ENCODE measurements around the gene WLS. TPM values are rescaled to one million over a fixed set of nuclear protein-coding genes. Genes with fewer than 3 reads are reported as not detected.

Gene WLS
- total RNA-seq, 8 experiments from 2014 or later = 13.4 to 430 (median 75.4) TPM

DNA sequence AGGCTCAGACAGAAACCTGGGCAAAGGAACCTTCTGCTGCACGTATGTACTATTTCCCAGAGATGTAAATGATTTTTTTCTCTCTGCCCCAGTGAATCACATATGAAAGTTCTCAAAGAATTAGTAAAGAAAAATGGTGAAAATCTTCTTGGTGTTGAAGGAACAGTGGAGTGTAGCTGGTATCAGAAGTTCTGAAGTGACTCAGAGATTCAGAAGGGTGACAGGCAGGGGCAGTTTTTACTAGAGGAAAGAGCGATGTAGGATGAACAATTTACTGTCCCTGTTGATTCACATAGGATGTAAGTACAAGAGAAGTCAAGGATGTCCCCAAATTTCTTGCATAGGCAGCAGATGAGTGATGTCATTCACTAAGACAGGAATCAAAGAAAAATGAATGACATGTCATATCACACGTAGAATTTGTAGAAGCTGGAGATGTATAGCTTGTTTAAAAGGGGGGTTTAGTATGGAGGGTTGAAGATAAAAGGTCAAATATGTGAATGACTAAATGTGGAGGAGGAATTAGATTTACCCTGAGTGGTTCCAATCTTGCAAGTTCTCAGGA lies 26.4 kb downstream of the WLS start:
- no peak overlapping the region for H3K4me3 ChIP-seq
- no peak overlapping the region for H3K27ac ChIP-seq
- in situ Hi-C loops (cut with MboI; ENCODE audit: low pct_unique_long_range_greater_than_20kb in 2 of 9, low sequenced_read_pairs in 9 of 9, unreplicated experiment in 9 of 9) = no loop called here
- no peak for ATAC-seq (replicated peaks in 6 of 8)
- H3K4me1 ChIP-seq (replicated peaks in 1 of 2) = peaks cover 0 to 3% of the 10 kb centered on the region in 2 donors
- WGBS, 10 experiments = 78 to 100% (median 92%) methylated on average over 1 to 3 of the region's 3 CpGs

DNA sequence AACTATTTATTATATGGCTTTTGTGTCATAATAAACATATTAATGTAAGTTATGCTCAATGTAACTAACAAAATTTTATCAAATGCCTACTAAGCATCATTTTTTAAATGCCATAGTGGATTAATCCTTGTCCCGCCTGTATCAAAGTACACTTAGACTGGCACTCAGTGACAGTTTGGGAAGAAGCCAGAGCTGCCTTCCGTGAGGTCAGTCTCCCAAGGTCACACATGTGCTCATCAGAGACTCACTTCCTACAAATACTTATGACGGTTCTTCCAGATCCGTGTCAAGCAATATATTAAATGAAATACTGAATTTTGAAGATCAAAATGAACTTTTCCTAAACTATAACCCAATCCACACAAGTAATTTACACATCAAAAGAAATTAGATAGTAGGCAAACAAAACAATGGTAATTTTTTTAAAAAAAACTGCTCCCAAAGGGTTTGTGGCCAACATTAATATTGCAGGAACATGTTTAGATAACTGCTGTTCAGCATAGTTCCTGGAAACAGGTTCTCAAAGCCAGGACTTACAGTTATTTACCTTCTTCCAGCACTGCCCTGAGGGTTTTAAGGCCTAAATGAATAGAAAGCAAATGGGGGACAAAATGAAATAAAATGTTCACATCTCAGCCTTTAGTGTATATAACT lies 27.2 kb downstream of the WLS start:
- no peaks in the 10 kb centered on the region for H3K4me1 ChIP-seq (replicated peaks in 1 of 2)
- ATAC-seq (replicated peaks in 6 of 8) = peak in 3 of 8 experiments; percentile 31 to 74 (median 49)
- no peak overlapping the region for H3K4me3 ChIP-seq
- no peak overlapping the region for H3K27ac ChIP-seq
- 80 to 100% (median 98%) methylated on average over 1 to 4 of the region's 4 CpGs; no CpG with 5 or more reads in 2 of the 10 experiments for WGBS, 10 experiments
- in situ Hi-C loops (cut with MboI; ENCODE audit: low pct_unique_long_range_greater_than_20kb in 2 of 9, low sequenced_read_pairs in 9 of 9, unreplicated experiment in 9 of 9) = no loop called here

GRCh38 chr1:68202239-68202832 lies 30.0 kb downstream of the WLS start:
- H3K27ac ChIP-seq = no peak overlapping the region
- H3K4me1 ChIP-seq (replicated peaks in 1 of 2) = no peaks in the 10 kb centered on the region
- ATAC-seq (replicated peaks in 6 of 8) = no peak
- 0 to 100% (median 93%) methylated on average over 1 to 5 of the region's 5 CpGs for WGBS, 10 experiments
- H3K4me3 ChIP-seq = no peak overlapping the region
- in situ Hi-C loops (cut with MboI; ENCODE audit: low pct_unique_long_range_greater_than_20kb in 2 of 9, low sequenced_read_pairs in 9 of 9, unreplicated experiment in 9 of 9) = no loop called here

DNA sequence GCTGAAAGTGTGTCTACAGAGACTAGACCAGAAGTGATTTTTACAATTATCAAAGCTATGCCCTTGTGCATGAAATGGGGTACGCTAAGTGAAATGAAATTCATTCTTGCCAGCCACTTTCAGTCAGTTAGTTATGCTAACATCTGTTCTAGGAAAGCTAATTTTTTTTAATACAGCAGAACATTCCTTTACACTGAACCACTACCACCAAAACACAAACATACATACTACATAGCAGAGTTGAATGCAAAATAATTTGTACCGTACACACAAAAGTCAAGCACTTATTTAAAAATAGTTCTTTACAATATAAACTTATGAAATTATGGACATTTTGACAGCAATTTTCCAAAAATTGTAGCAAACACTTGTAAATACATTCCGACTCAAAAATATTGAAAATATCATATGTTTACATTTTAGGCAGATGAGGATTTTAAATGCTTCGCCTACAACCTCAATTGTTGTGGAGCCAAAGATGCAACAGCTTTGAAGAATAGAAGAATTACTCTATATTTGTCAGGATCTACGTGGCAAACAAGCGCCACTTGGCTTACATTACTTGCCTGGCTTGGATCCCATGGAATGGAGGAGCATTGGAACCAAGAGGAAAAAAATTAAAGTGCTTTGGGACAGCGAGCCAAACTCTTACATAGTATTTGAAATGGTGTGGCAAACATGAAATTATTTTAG lies 30.6 kb downstream of the WLS start:
- ATAC-seq (replicated peaks in 6 of 8) = no peak
- Histone ChIP-seq H3K4me1 (replicated peaks in 1 of 2) (no peaks in the 10 kb centered on the region), H3K4me3 (no peak overlapping the region), H3K27ac (no peak overlapping the region)
- in situ Hi-C loops (cut with MboI; ENCODE audit: low pct_unique_long_range_greater_than_20kb in 2 of 9, low sequenced_read_pairs in 9 of 9, unreplicated experiment in 9 of 9) = no loop called here
- 24 to 96% (median 91%) methylated on average over 3 to 7 of the region's 7 CpGs for WGBS, 10 experiments

GRCh38 chr1:68199603-68200002 lies 32.7 kb downstream of the WLS start:
- in situ Hi-C loops (cut with MboI; ENCODE audit: low pct_unique_long_range_greater_than_20kb in 2 of 9, low sequenced_read_pairs in 9 of 9, unreplicated experiment in 9 of 9) = no loop called here
- 70 to 100% (median 93%) methylated on average over 1 to 2 of the region's 2 CpGs; no CpG with 5 or more reads in 2 of the 10 experiments for WGBS, 10 experiments

GRCh38 chr1:68198752-68199151 lies 33.6 kb downstream of the WLS start:
- H3K27ac ChIP-seq = no peak overlapping the region
- ATAC-seq (replicated peaks in 6 of 8) = peak in 2 of 8 experiments; percentile 26 to 53
- in situ Hi-C loops (cut with MboI; ENCODE audit: low pct_unique_long_range_greater_than_20kb in 2 of 9, low sequenced_read_pairs in 9 of 9, unreplicated experiment in 9 of 9) = no loop called here
- no peak overlapping the region for H3K4me3 ChIP-seq
- no peaks in the 10 kb centered on the region for H3K4me1 ChIP-seq (replicated peaks in 1 of 2)
- WGBS, 10 experiments = 0 to 100% (median 86%) methylated on average over 1 to 2 of the region's 2 CpGs

More at GRCh38 chr1:68199603-68200002, 32.7 kb downstream of the WLS start:
- Histone ChIP-seq H3K4me1 (replicated peaks in 1 of 2) (no peaks in the 10 kb centered on the region), H3K4me3 (no peak overlapping the region), H3K27ac (no peak overlapping the region)
- ATAC-seq (replicated peaks in 6 of 8) = no peak

DNA sequence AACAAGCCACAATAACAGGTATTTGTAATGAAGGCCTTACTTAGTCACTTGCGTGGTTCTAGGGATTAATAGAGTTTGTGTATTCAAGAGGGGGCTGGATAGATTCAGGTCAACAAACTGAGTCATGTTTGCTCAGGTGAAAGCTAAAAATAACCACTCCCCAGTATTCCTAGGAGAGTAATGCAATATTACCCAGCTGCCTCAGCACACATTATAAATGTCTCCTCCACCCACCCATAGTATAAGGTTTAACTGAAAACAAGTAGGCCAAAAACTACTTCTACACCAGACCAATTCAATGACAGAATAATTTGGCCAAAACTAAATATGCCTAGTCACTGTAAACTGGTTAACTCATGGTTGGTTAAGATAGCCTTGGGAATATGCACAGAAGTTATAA lies 34.4 kb downstream of the WLS start:
- peak in 7 of 8 experiments; percentile 31 to 95 (median 64) for ATAC-seq (replicated peaks in 6 of 8)
- in situ Hi-C loops (cut with MboI; ENCODE audit: low pct_unique_long_range_greater_than_20kb in 2 of 9, low sequenced_read_pairs in 9 of 9, unreplicated experiment in 9 of 9) = no loop called here

DNA sequence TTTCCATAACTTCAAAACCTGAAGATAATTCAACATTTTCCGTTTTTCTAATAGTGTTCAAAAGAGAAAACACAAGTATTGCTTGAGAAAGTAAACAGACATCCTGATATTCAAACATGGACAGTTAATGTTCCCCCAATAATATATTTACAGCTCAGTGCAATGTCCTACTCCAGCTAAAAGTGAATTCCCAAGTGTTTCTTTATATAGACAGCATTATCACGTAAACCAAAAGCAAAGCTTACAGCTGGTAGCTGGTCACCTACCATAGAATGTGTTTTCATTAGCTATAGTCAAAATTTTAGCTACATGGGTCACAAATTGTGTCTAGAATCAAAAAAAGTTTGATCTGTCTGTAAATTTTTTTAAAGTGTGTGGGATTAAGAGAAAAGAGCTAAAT lies 34.9 kb downstream of the WLS start:
- H3K4me3 ChIP-seq = no peak overlapping the region
- peak in 1 of 8 experiments; percentile 53 for ATAC-seq (replicated peaks in 6 of 8)
- WGBS, 10 experiments = 56 to 100% (median 91%) methylated on average over 1 to 2 of the region's 2 CpGs
- H3K4me1 ChIP-seq (replicated peaks in 1 of 2) = no peaks in the 10 kb centered on the region
- no peak overlapping the region for H3K27ac ChIP-seq
- in situ Hi-C loops (cut with MboI; ENCODE audit: low pct_unique_long_range_greater_than_20kb in 2 of 9, low sequenced_read_pairs in 9 of 9, unreplicated experiment in 9 of 9) = no loop called here

More for the DNA sequence above, 34.4 kb downstream of the WLS start:
- H3K27ac ChIP-seq = no peak overlapping the region
- no peak overlapping the region for H3K4me3 ChIP-seq
- 57 to 100% (median 91%) methylated on average over 1 of the region's 1 CpG; no CpG with 5 or more reads in 4 of the 10 experiments for whole genome bisulfite sequencing, 10 experiments
- no peaks in the 10 kb centered on the region for H3K4me1 ChIP-seq (replicated peaks in 1 of 2)

- in situ Hi-C loops (cut with MboI; ENCODE audit: low pct_unique_long_range_greater_than_20kb in 2 of 9, low sequenced_read_pairs in 9 of 9, unreplicated experiment in 9 of 9) = no loop called here
- WGBS, 10 experiments = 0 to 97% (median 75%) methylated on average over 1 to 3 of the region's 3 CpGs; no CpG with 5 or more reads in 1 of the 10 experiments
- Histone ChIP-seq H3K27ac (no peak overlapping the region), H3K4me1 (replicated peaks in 1 of 2) (no peaks in the 10 kb centered on the region), H3K4me3 (no peak overlapping the region)
- no peak for ATAC-seq (replicated peaks in 6 of 8)
Observed at GRCh38 chr1:68196676-68197075, 35.6 kb downstream of the WLS start.

GRCh38 chr1:68191717-68192116 lies 40.6 kb downstream of the WLS start:
- Histone ChIP-seq H3K27ac (no peak overlapping the region), H3K4me1 (replicated peaks in 1 of 2) (no peaks in the 10 kb centered on the region), H3K4me3 (no peak overlapping the region)
- 92 to 100% (median 100%) methylated on average over 1 to 2 of the region's 2 CpGs; no CpG with 5 or more reads in 1 of the 10 experiments for WGBS, 10 experiments
- in situ Hi-C loops (cut with MboI; ENCODE audit: low pct_unique_long_range_greater_than_20kb in 2 of 9, low sequenced_read_pairs in 9 of 9, unreplicated experiment in 9 of 9) = no loop called here
- no peak for ATAC-seq (replicated peaks in 6 of 8)

- H3K4me1 ChIP-seq (replicated peaks in 1 of 2) = no peaks in the 10 kb centered on the region
- no peak for ATAC-seq (replicated peaks in 6 of 8)
- H3K27ac ChIP-seq = no peak overlapping the region
- in situ Hi-C loops (cut with MboI; ENCODE audit: low pct_unique_long_range_greater_than_20kb in 2 of 9, low sequenced_read_pairs in 9 of 9, unreplicated experiment in 9 of 9) = no loop called here
- no peak overlapping the region for H3K4me3 ChIP-seq
- 82 to 100% (median 95%) methylated on average over 2 to 4 of the region's 4 CpGs; no CpG with 5 or more reads in 2 of the 10 experiments for WGBS, 10 experiments
Observed at GRCh38 chr1:68188644-68189340, 43.5 kb downstream of the WLS start.

DNA sequence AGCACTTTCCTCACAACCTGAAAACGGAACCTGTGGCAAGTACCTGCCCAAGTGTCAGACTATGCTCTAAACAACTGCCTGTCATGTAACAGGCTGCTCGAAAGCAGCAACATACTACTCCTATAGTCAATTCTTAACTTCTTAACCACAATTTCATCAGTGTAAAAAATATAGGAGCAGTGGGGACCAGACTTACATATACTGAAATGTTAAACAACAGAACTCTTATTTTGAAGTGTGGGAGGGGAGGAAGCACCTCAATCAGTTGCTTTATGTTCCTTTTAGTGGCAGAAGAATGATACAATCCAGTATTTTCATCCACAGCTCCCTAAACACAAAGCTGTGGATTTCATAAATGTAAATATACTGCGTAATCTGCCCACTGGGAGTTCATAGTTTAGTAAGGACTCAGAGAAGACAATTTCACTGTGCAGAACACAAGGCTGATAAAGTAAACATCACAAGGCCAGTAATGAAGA lies 44.2 kb downstream of the WLS start:
- no peak for ATAC-seq (replicated peaks in 6 of 8)
- WGBS, 10 experiments = 80 to 100% (median 93%) methylated on average over 1 to 3 of the region's 3 CpGs
- in situ Hi-C loops (cut with MboI; ENCODE audit: low pct_unique_long_range_greater_than_20kb in 2 of 9, low sequenced_read_pairs in 9 of 9, unreplicated experiment in 9 of 9) = no loop called here
- Histone ChIP-seq H3K4me1 (replicated peaks in 1 of 2) (no peaks in the 10 kb centered on the region), H3K4me3 (no peak overlapping the region), H3K27ac (no peak overlapping the region)
